Posterior vena cava (tissue), 2 donors: ENCODE data around the gene BHLHE40. TPM values are rescaled to one million over a fixed set of nuclear protein-coding genes. Genes with fewer than 3 reads are reported as not detected.

Experiments
- DNase-seq: peaks from one replicate; pipeline ENCODE4 v3.0.0-alpha.2; 2020; ENCODE audit warnings: low spot score
- intact Hi-C, 2 donors: fragments of 100-400 bp; cut with DNase I; formaldehyde crosslinking; loops; one replicate each; pipeline versions ENCODE4 v1.14.1 to v1.14.2; 2022 to 2023
- total RNA-seq, 2 donors: library from RNA; stranded (reverse); fragmentation: NEBNext Ultra II Directional; extraction: Animal tissue kit (Norgen Biotek cat#: 25700); gene quantifications; one replicate each; pipeline ENCODE4 v1.2.1, GENCODE V29; 2021
- donor health status: DM: yes; HTN: yes; CAD: no.
- donor health status: DM: yes; HTN: yes; CAD: no.

Gene BHLHE40
- total RNA-seq, 2 donors from 2014 or later, result 87.8 to 89.9 TPM

GRCh38 chr3:4980229-4981203 is 1.3 kb downstream of the BHLHE40 start:
- intact Hi-C loops, result loop anchor here (5.0 to 10.0 kb wide), 2 partner anchors 258 to 266 kb away; no protein-coding TSS in a partner anchor
- DNase-seq, result peak; percentile 98

DNA sequence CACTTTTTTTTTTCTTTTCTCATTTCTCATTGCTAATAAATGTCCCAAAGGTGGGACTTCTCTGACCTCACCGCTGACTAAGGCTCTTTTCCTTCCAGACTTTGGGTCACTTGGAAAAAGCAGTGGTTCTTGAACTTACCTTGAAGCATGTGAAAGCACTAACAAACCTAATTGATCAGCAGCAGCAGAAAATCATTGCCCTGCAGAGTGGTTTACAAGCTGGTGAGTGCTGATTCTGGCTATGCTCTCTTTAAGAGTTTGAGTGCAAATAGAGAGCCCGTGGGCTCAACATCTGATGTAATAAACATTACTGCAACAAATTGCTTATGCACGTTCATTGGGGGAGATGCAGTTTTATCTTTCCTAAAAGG is 2.0 kb downstream of the BHLHE40 start:
- DNase-seq, result no peak
- intact Hi-C loops, result loop anchor here (5.0 to 10.0 kb wide), 2 partner anchors 259 to 266 kb away; no protein-coding TSS in a partner anchor

DNA sequence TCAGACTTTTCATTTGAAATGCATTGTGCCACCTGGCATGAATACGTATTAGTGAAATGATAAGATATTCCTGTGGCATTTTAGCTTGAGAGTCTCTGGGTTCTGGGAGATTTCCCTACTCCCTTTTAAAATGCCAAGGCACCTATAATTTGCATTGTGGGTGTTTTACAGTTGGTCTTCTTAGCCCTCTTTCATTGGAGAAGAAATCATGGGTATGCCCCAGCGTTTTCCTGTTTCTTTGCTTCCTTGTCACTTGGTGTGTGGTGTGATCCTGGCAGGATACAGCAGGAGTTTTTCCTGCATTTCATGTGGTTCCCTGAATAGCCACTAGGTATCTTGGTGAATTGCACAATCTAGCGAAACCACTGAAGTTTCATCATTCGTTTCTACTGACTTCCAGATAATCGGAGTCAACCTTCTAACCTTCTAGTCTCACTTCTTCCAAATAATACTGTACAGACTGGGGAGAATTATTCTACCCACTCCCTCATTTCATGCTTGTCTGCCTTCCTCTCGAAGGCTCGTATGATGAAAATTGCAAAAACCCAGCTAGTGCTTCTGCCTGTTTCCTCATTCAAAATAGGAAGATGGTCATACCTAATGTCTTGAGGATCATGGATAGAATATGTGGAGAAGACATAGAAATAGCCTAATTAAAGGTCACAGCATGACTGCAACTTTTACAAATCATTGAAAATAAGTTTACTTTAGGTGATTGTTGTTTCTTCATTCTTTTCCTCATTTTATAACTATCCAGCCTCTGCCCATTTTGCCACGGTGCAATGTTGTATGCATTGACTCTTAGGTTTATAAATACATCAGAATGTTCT is 2.6 kb downstream of the BHLHE40 start:
- intact Hi-C loops, result loop anchor here (5.0 to 10.0 kb wide), 2 partner anchors 260 to 267 kb away; no protein-coding TSS in a partner anchor

DNA sequence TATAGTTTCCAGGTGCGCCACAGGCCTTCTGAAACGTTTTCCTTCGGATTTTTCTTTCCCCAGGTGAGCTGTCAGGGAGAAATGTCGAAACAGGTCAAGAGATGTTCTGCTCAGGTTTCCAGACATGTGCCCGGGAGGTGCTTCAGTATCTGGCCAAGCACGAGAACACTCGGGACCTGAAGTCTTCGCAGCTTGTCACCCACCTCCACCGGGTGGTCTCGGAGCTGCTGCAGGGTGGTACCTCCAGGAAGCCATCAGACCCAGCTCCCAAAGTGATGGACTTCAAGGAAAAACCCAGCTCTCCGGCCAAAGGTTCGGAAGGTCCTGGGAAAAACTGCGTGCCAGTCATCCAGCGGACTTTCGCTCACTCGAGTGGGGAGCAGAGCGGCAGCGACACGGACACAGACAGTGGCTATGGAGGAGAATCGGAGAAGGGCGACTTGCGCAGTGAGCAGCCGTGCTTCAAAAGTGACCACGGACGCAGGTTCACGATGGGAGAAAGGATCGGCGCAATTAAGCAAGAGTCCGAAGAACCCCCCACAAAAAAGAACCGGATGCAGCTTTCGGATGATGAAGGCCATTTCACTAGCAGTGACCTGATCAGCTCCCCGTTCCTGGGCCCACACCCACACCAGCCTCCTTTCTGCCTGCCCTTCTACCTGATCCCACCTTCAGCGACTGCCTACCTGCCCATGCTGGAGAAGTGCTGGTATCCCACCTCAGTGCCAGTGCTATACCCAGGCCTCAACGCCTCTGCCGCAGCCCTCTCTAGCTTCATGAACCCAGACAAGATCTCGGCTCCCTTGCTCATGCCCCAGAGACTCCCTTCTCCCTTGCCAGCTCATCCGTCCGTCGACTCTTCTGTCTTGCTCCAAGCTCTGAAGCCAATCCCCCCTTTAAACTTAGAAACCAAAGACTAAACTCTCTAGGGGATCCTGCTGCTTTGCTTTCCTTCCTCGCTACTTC is 3.8 kb downstream of the BHLHE40 start:
- no peak for DNase-seq
- intact Hi-C loops, result loop anchor here (5.0 to 10.0 kb wide), 2 partner anchors 261 to 268 kb away; no protein-coding TSS in a partner anchor

More for the DNA sequence above, 2.6 kb downstream of the BHLHE40 start:
- no peak for DNase-seq

GRCh38 chr3:4983739-4984510 is 4.7 kb downstream of the BHLHE40 start:
- DNase-seq, result peak; percentile 87
- intact Hi-C loops, result loop anchor here (5.0 to 10.0 kb wide), 2 partner anchors 262 to 269 kb away; no protein-coding TSS in a partner anchor

DNA sequence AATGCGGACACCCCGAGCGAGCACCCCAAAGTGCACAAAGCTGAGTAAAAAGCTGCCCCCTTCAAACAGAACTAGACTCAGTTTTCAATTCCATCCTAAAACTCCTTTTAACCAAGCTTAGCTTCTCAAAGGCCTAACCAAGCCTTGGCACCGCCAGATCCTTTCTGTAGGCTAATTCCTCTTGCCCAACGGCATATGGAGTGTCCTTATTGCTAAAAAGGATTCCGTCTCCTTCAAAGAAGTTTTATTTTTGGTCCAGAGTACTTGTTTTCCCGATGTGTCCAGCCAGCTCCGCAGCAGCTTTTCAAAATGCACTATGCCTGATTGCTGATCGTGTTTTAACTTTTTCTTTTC is 5.3 kb downstream of the BHLHE40 start:
- DNase-seq, result no peak
- intact Hi-C loops, result loop anchor here (5.0 to 10.0 kb wide), 2 partner anchors 262 to 270 kb away; no protein-coding TSS in a partner anchor

- intact Hi-C loops, result loop anchor here in 1 of 2 donors (10.0 kb wide), 1 partner anchor 271 kb away; no protein-coding TSS in a partner anchor
These were observed 6.3 kb downstream of the BHLHE40 start for GRCh38 chr3:4985330-4986174.

DNA sequence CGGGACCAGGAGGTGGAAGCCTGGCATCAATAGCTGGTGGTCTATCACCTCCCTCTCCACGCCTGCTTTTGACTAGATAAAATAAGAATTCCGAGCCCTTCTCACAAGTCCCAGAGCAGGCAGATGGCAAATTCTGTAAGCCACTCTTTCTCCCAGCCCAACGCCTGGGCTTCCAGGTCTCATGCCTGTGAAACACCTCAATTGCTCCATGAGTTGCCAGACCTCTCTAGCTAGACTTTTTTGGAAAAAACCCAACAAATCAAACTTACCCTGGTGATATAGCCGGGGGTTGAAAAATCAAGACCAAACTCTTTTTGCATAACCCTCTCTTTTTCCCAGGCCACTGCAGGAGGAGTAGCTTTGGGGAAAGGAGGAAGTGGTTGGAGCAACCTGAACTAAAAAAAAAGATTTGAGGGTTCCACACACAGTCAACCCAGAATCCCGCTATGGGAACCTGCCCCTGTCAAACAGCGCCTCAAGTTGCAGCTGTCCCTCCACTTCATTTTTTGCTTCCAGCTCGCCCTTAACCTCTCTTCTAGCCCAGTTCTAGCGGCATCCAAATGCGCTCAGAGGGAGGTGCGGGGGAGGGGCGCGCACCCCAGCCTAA is 7.0 kb downstream of the BHLHE40 start:
- intact Hi-C loops, result loop anchor here in 1 of 2 donors (10.0 kb wide), 1 partner anchor 271 kb away; no protein-coding TSS in a partner anchor
- no peak for DNase-seq

More at GRCh38 chr3:4985330-4986174, 6.3 kb downstream of the BHLHE40 start:
- DNase-seq, result no peak

GRCh38 chr3:4986782-4987537 is 7.7 kb downstream of the BHLHE40 start:
- intact Hi-C loops, result loop anchor here in 1 of 2 donors (10.0 kb wide), 1 partner anchor 272 kb away; no protein-coding TSS in a partner anchor
- DNase-seq, result peak; percentile 99

GRCh38 chr3:4987538-4988296 is 8.5 kb downstream of the BHLHE40 start:
- no peak for DNase-seq
- intact Hi-C loops, result loop anchor here in 1 of 2 donors (10.0 kb wide), 1 partner anchor 273 kb away; no protein-coding TSS in a partner anchor

DNA sequence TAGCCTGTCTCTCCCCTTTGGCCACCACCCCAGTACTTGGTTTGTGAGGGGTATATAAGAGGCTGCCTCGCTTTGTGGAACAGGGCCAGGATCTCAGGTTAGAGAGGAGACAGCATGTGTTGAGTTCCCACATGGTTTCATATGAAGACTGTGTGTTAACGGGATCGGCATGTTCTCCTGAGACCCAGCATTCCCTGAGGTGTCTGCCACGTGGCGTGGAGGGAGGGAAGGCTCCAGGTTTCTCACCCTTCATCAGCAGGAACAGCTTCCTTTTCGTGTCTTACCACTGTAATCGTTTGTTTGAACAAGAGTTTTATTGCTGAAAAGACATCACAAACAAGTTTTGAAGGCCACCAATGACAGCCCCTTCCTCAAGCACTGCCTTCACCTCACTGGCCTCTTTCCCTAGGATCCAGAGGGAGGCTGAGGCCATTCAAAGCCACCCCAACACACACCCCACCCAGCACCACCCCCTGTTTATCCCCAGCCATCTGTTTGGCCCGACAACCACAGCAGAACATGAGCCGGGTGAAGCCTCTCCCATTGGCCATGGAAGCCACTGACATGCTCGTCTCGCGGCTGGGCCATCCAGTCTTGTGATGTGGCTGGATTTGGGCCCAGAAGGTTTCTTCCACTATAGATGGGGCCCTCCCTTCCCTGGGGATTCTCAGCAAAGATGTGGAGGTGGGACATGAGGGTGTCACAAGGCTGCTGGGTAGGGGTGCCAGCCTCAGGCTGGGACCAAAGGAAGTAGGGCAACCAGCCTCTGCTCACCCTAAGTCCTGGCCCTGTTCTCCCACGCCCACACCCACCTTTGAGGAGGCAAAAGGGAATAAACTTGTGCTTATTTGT is 10.0 kb downstream of the BHLHE40 start:
- intact Hi-C loops, result loop anchor here in 1 of 2 donors (10.0 kb wide), 1 partner anchor 274 kb away; no protein-coding TSS in a partner anchor
- no peak for DNase-seq

GRCh38 chr3:4990069-4990468 is 10.8 kb downstream of the BHLHE40 start:
- intact Hi-C loops, result no loop called here
- no peak for DNase-seq

- intact Hi-C loops, result no loop called here
- DNase-seq, result no peak
These were observed 12.9 kb downstream of the BHLHE40 start for GRCh38 chr3:4992118-4992517.
